SU-DHL-6 (cell line): ENCODE results near the gene MPZL3.

ENCODE experiments used
- CTCF ChIP-seq: fragments of 200-600 bp; sonication (generic); IDR thresholded peaks from one replicate; pipeline ENCODE4 v1.5.1; 2017; ENCODE audit warnings: antibody characterized with exemption, mild to moderate bottlenecking, low read length, moderate library complexity; ENCODE audit not compliant: insufficient read depth, poor library complexity, severe bottlenecking
- EZH2phosphoT487 ChIP-seq: fragments of 200-600 bp; sonication (generic), shearing (Covaris generic); conservative IDR thresholded peaks from 2 replicates; pipeline ENCODE4 v1.6.1; 2018; ENCODE audit warnings: mild to moderate bottlenecking, antibody characterized with exemption, low read length, moderate library complexity, mixed read lengths

DNA sequence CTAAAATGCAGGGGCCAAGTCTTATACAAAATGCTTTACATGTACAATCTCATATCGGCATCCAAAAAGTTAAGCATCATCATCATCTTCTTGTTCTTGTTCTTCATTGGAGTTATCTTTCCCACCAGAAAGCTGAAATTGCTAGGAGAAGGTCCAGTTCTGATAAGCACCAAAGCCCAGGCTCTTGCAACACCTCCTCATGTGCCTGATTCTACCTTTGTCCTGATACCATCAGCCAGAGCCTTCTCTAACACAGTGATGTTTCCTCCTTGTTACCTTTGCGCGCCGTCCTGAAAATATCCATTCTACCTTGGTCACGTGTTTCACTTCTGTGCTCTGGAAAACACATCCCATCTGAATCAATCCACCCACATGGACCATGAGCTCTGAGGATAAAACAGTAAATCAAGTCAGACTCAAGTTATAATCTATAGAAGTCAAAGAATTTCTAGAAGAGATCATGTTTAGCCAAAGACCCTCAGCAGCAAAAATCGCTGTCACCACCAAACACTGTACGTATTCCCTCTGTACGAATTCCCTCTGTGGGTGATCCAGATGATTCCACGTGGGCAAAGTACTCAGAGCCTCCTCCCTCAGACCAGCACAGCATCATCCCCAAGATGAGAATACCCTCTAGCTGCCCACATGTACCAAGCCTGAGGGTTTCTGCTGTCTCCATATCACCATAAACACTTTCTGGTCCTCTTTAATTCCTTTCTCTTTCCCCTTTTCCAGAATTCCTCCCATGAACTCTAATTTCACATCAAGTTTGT, 46.4 kb downstream of the MPZL3 start:
- no peak for TF ChIP-seq CTCF
- no peak for TF ChIP-seq EZH2phosphoT487
